ENCODE data around the gene SLC39A1. TPM values are rescaled to one million over a fixed set of nuclear protein-coding genes. Genes with fewer than 3 reads are reported as not detected.

The SLC39A1 gene
- total and polyA plus RNA-seq, 9 of the 15 experiments (the other 6 are each of a cell fraction or from before 2014, with no cell fraction given), result 9.9 to 81.1 (median 62.7) TPM

GRCh38 chr1:153953859-153954365 is 9.4 kb downstream of the SLC39A1 start (continued):
- TF ChIP-seq RNF219 (CRISPR knock-in tag; IDR thresholded peaks at IDR 0.05) (no peak), ETS1 (conservative IDR thresholded peaks at IDR 0.05; ENCODE audit: control insufficient read depth, low read depth, low read length) (no peak), CHD7 (IDR thresholded peaks at IDR 0.05; ENCODE audit: low read depth, low read length) (no peak), NR2F6 (CRISPR knock-in tag; IDR thresholded peaks at IDR 0.05) (no peak), STAG1 (CRISPR knock-in tag; IDR thresholded peaks at IDR 0.05; ENCODE audit: borderline replicate concordance) (no peak)
